Gastroesophageal sphincter (tissue), 3 donors: ENCODE results near the gene EPHA5.

Experiments
- CTCF ChIP-seq, 4 experiments: fragments of 200-600 bp in 2 of 4; fragments of 450-650 bp in 2 of 4; sonication (generic) in 1 of 4; IDR thresholded peaks; one replicate each; pipeline ENCODE4 v1.5.1; 2017 to 2019; ENCODE audit warnings: antibody characterized with exemption in 4 of 4, mild to moderate bottlenecking in 2 of 4, moderate library complexity in 2 of 4
- EP300 ChIP-seq: sonication (generic); formaldehyde crosslinking; IDR thresholded peaks from one replicate; pipeline ENCODE4 v1.6.1; 2017; ENCODE audit warnings: antibody characterized with exemption, mild to moderate bottlenecking
- POLR2A ChIP-seq, 2 donors: fragments of 450-650 bp; IDR thresholded peaks; one replicate each; pipeline ENCODE4 v1.6.1; 2017; ENCODE audit warnings: antibody characterized with exemption in 2 of 2, mild to moderate bottlenecking in 2 of 2, moderate library complexity in 1 of 2
- POLR2AphosphoS5 ChIP-seq: sonication (generic); formaldehyde crosslinking; IDR thresholded peaks from one replicate; pipeline ENCODE4 v1.6.1; 2017; ENCODE audit warnings: antibody characterized with exemption

- TF ChIP-seq CTCF (IDR thresholded peaks at IDR 0.05) (no peak), EP300 (no peak), POLR2A (IDR thresholded peaks at IDR 0.05) (no peak), POLR2AphosphoS5 (no peak)
These were observed 49.3 kb upstream of the EPHA5 start for GRCh38 chr4:65719635-65720034.
